Adrenal gland (tissue), 12 donors: ENCODE results near the gene ISX. TPM values are rescaled to one million over a fixed set of nuclear protein-coding genes. Genes with fewer than 3 reads are reported as not detected.
"Not testable (repeated sequence)": the region's sequence is repeated elsewhere in the genome, so short reads cannot be mapped to it uniquely, and the experiment has no call there.

ENCODE experiments used
- DNase-seq, 7 donors: peaks; one replicate each; pipeline ENCODE4 v3.0.0-alpha.2; 2019 to 2020
- H3K27ac ChIP-seq, 5 donors: fragments of 200-600 bp; sonication (generic) in 4 of 5; 1 replicate in 3 of 5; 2 replicates in 2 of 5; pipeline versions ENCODE4 v1.5.1 to v1.8.0; 2016 to 2020; ENCODE audit warnings: mild to moderate bottlenecking in 1 of 5
- H3K27me3 ChIP-seq: fragments of 200-600 bp; 2 replicates; pipeline ENCODE4 v1.8.0; 2021
- H3K36me3 ChIP-seq, 2 donors: fragments of 200-600 bp; replicated peaks in 1 of 2; 1 replicate in 1 of 2; 2 replicates in 1 of 2; pipeline versions ENCODE4 v1.5.1 to v1.8.0; 2018 to 2022
- H3K4me1 ChIP-seq, 2 donors: fragments of 200-600 bp; replicated peaks in 1 of 2; 1 replicate in 1 of 2; 2 replicates in 1 of 2; pipeline versions ENCODE4 v1.5.1 to v1.8.0; 2018 to 2021
- H3K4me3 ChIP-seq, 4 donors: fragments of 200-600 bp; sonication (generic) in 3 of 4; one replicate each; pipeline ENCODE4 v1.5.1; 2016 to 2018
- H3K9me3 ChIP-seq, 3 donors: fragments of 200-600 bp; sonication (generic) in 1 of 3; replicated peaks in 1 of 3; 1 replicate in 2 of 3; 2 replicates in 1 of 3; pipeline versions ENCODE4 v1.5.1 to v1.8.0; 2016 to 2021
- CTCF ChIP-seq, 6 experiments: fragments of 450-650 bp in 4 of 6; fragments of 200-600 bp in 2 of 6; sonication (generic) in 1 of 6; IDR thresholded peaks; 1 replicate in 5 of 6; 2 replicates in 1 of 6; pipeline versions ENCODE4 v1.5.1 to v1.8.0; 2016 to 2021; ENCODE audit warnings: antibody characterized with exemption in 6 of 6, mild to moderate bottlenecking in 2 of 6, moderate library complexity in 1 of 6
- POLR2A ChIP-seq, 2 donors: fragments of 450-650 bp; IDR thresholded peaks; one replicate each; pipeline ENCODE4 v1.6.1; 2017; ENCODE audit warnings: antibody characterized with exemption in 2 of 2, mild to moderate bottlenecking in 2 of 2, moderate library complexity in 1 of 2
- WGBS, 4 donors: extraction: QIAGEN DNeasy Blood & Tissue Kit in 2 of 4; methylation state at CpG; one replicate each; pipeline versions ENCODE4 v1.1.5 to v1.1.7; 2013 to 2017; 5-methylcytosine and 5-hydroxymethylcytosine counted together
- intact Hi-C, 2 donors: fragments of 100-400 bp; cut with DNase I; formaldehyde crosslinking; loops; one replicate each; pipeline versions ENCODE4 v1.14.1 to v1.15.0; 2022 to 2023
- polyA plus RNA-seq, 3 donors: library from polyadenylated mRNA; stranded (reverse); fragments of 200-250 nt in 2 of 3; fragments of 350-450 nt in 1 of 3; fragmentation: Illumina TruSeq in 1 of 3; extraction: RNeasy Lipid Tissue Mini Kit (QIAGEN cat#74804) in 1 of 3; gene quantifications; one replicate each; pipeline ENCODE4 v1.2.3, GENCODE V29; 2013 to 2014
- total RNA-seq, 9 donors: library from RNA; depleted of rRNA in 4 of 9; stranded (reverse); fragments of >200 nt in 4 of 9; fragments of 120-200 nt in 1 of 9; fragmentation: NEBNext Ultra II Directional in 1 of 9; extraction: Animal tissue kit (Norgen Biotek cat#: 25700) in 1 of 9; gene quantifications; one replicate each; pipeline versions ENCODE4 v1.1.0 to v1.2.4, GENCODE V29; 2013 to 2023
- donor health status: healthy with polysubstance abuse.
- donor health status: Bipolar disorder and iron deficiency.
- donor health status: DM: yes; HTN: yes; CAD: no.
- donor health status: DM: no; HTN: no; CAD: no.
- donor health status: DM: no; HTN: no; CAD: no.
- donor health status: DM: yes; HTN: yes; CAD: no.

The ISX gene
- total and polyA plus RNA-seq, 12 donors: 0.08 TPM; not detected in 11

GRCh38 chr22:35022291-35022690 is 43.7 kb upstream of the ISX start:
- 83 to 89% (median 84%) methylated on average over 5 of the region's 5 CpGs for WGBS, 4 donors
- intact Hi-C loops: loop anchor here in 1 of 2 donors (10.0 kb wide), 1 partner anchor 607 kb away; no protein-coding TSS in a partner anchor
- H3K4me3 ChIP-seq: no peak overlapping the region
- H3K4me1 ChIP-seq: no peaks in the 10 kb centered on the region
- no peak for DNase-seq
- no peaks in the 10 kb centered on the region for H3K9me3 ChIP-seq
- no peak for TF ChIP-seq CTCF (IDR thresholded peaks at IDR 0.05)
- TF ChIP-seq POLR2A (IDR thresholded peaks at IDR 0.05): no peak
- H3K27me3 ChIP-seq: peaks cover 12% of the 10 kb centered on the region
- H3K36me3 ChIP-seq: no peaks in the 10 kb centered on the region
- no peak overlapping the region for H3K27ac ChIP-seq

GRCh38 chr22:35023692-35024363 is 42.1 kb upstream of the ISX start:
- peak; percentile 37 to 72 (median 61) for DNase-seq
- 18 to 25% (median 20%) methylated on average over 25 of the region's 25 CpGs for WGBS, 4 donors

GRCh38 chr22:35024364-35024692 is 41.6 kb upstream of the ISX start:
- TF ChIP-seq CTCF (IDR thresholded peaks at IDR 0.05) (no peak), POLR2A (IDR thresholded peaks at IDR 0.05) (no peak)
- 28 to 40% (median 32%) methylated on average over 14 to 16 of the region's 16 CpGs for WGBS, 4 donors
- H3K27me3 ChIP-seq: peaks cover 12% of the 10 kb centered on the region

More at GRCh38 chr22:35023692-35024363, 42.1 kb upstream of the ISX start:
- H3K4me1 ChIP-seq: no peaks in the 10 kb centered on the region
- H3K27ac ChIP-seq: no peak overlapping the region
- H3K9me3 ChIP-seq: no peaks in the 10 kb centered on the region
- H3K4me3 ChIP-seq: no peak overlapping the region
- H3K27me3 ChIP-seq: peaks cover 12% of the 10 kb centered on the region
- H3K36me3 ChIP-seq: no peaks in the 10 kb centered on the region
- intact Hi-C loops: loop anchor here in 1 of 2 donors (10.0 kb wide), 1 partner anchor 609 kb away; no protein-coding TSS in a partner anchor
- TF ChIP-seq CTCF (IDR thresholded peaks at IDR 0.05) (peak; percentile 37 to 83 (median 70)), POLR2A (IDR thresholded peaks at IDR 0.05) (no peak)

GRCh38 chr22:35030112-35030511 is 35.8 kb upstream of the ISX start:
- H3K9me3 ChIP-seq, H3K27ac ChIP-seq, H3K4me3 ChIP-seq, H3K36me3 ChIP-seq, DNase-seq, intact Hi-C loops, H3K4me1 ChIP-seq, H3K27me3 ChIP-seq: not testable (repeated sequence)
- 60 to 75% (median 72%) methylated on average over 1 to 5 of the region's 5 CpGs for WGBS, 4 donors

More at GRCh38 chr22:35024364-35024692, 41.6 kb upstream of the ISX start:
- no peaks in the 10 kb centered on the region for H3K4me1 ChIP-seq
- H3K4me3 ChIP-seq: no peak overlapping the region
- H3K27ac ChIP-seq: no peak overlapping the region
- H3K36me3 ChIP-seq: no peaks in the 10 kb centered on the region
- intact Hi-C loops: loop anchor here in 1 of 2 donors (10.0 kb wide), 1 partner anchor 610 kb away; no protein-coding TSS in a partner anchor
- no peak for DNase-seq
- H3K9me3 ChIP-seq: no peaks in the 10 kb centered on the region

GRCh38 chr22:35032571-35032970 is 33.4 kb upstream of the ISX start:
- H3K36me3 ChIP-seq: no peaks in the 10 kb centered on the region

More at GRCh38 chr22:35032571-35032970, 33.4 kb upstream of the ISX start:
- Histone ChIP-seq H3K27me3 (peaks cover 4% of the 10 kb centered on the region), H3K9me3 (no peaks in the 10 kb centered on the region), H3K27ac (no peak overlapping the region), H3K4me3 (no peak overlapping the region), H3K4me1 (no peaks in the 10 kb centered on the region)
- TF ChIP-seq POLR2A (IDR thresholded peaks at IDR 0.05) (no peak), CTCF (IDR thresholded peaks at IDR 0.05) (no peak)
- no peak for DNase-seq
- intact Hi-C loops: no loop called here
- 29 to 49% (median 44%) methylated on average over 3 of the region's 3 CpGs for WGBS, 4 donors
